ENCODE results near the gene NEDD4L. TPM values are rescaled to one million over a fixed set of nuclear protein-coding genes. Genes with fewer than 3 reads are reported as not detected.

The NEDD4L gene
- total RNA-seq, 1 experiment from 2014 or later = 31.7 TPM

- no peak overlapping the region for H3K4me3 ChIP-seq
Measured at GRCh38 chr18:58177004-58177717, 133.1 kb downstream of the NEDD4L start.

GRCh38 chr18:58177896-58178470 is 134.0 kb downstream of the NEDD4L start:
- Histone ChIP-seq H3K27ac (no peak overlapping the region; the same call in 1 of the 2 replicates), H3K36me3 (no peaks in the 10 kb centered on the region), H3K4me1 (replicated peaks) (peaks cover 35% of the 10 kb centered on the region), H3K27me3 (replicated peaks) (no peaks in the 10 kb centered on the region), H3K4me3 (no peak overlapping the region), H3K9me3 (replicated peaks) (no peaks in the 10 kb centered on the region)
- DNase-seq (ENCODE audit: low read depth in 1 of 2, low spot score in 2 of 2) = peak in 1 of 2 experiments; percentile 23

More at GRCh38 chr18:58177004-58177717, 133.1 kb downstream of the NEDD4L start:
- Histone ChIP-seq H3K4me1 (replicated peaks) (peaks cover 35% of the 10 kb centered on the region), H3K27me3 (replicated peaks) (no peaks in the 10 kb centered on the region), H3K9me3 (replicated peaks) (no peaks in the 10 kb centered on the region), H3K36me3 (no peaks in the 10 kb centered on the region), H3K27ac (peak overlapping the region; percentile 29)
- DNase-seq (ENCODE audit: low read depth in 1 of 2, low spot score in 2 of 2) = peak; percentile 73 to 88

- Histone ChIP-seq H3K36me3 (no peaks in the 10 kb centered on the region), H3K9me3 (replicated peaks) (no peaks in the 10 kb centered on the region), H3K4me1 (replicated peaks) (peaks cover 35% of the 10 kb centered on the region), H3K27ac (peak overlapping the region; percentile 18; the same call in 1 of the 2 replicates), H3K4me3 (no peak overlapping the region), H3K27me3 (replicated peaks) (no peaks in the 10 kb centered on the region)
- DNase-seq (ENCODE audit: low read depth in 1 of 2, low spot score in 2 of 2) = no peak
Measured at GRCh38 chr18:58178511-58178910, 134.5 kb downstream of the NEDD4L start.

- peaks cover 43% of the 10 kb centered on the region for H3K4me1 ChIP-seq (replicated peaks)
- no peak for DNase-seq (ENCODE audit: low read depth in 1 of 2, low spot score in 2 of 2)
- H3K27me3 ChIP-seq (replicated peaks) = no peaks in the 10 kb centered on the region
- no peaks in the 10 kb centered on the region for H3K36me3 ChIP-seq
- no peak overlapping the region for H3K4me3 ChIP-seq
- H3K9me3 ChIP-seq (replicated peaks) = no peaks in the 10 kb centered on the region
- no peak overlapping the region for H3K27ac ChIP-seq
Measured at GRCh38 chr18:58180172-58180571, 136.1 kb downstream of the NEDD4L start.

- no peak overlapping the region for H3K27ac ChIP-seq
- DNase-seq (ENCODE audit: low read depth in 1 of 2, low spot score in 2 of 2) = peak in 1 of 2 experiments; percentile 51
- H3K4me1 ChIP-seq (replicated peaks) = peaks cover 45% of the 10 kb centered on the region
- H3K9me3 ChIP-seq (replicated peaks) = no peaks in the 10 kb centered on the region
- H3K36me3 ChIP-seq = no peaks in the 10 kb centered on the region
- H3K27me3 ChIP-seq (replicated peaks) = no peaks in the 10 kb centered on the region
- H3K4me3 ChIP-seq = no peak overlapping the region
Measured at GRCh38 chr18:58180738-58181353, 136.8 kb downstream of the NEDD4L start.

- no peak for DNase-seq (ENCODE audit: low read depth in 1 of 2, low spot score in 2 of 2)
- peaks cover 50% of the 10 kb centered on the region for H3K4me1 ChIP-seq (replicated peaks)
- no peaks in the 10 kb centered on the region for H3K9me3 ChIP-seq (replicated peaks)
- H3K27me3 ChIP-seq (replicated peaks) = no peaks in the 10 kb centered on the region
- no peaks in the 10 kb centered on the region for H3K36me3 ChIP-seq
- no peak overlapping the region for H3K4me3 ChIP-seq
- no peak overlapping the region for H3K27ac ChIP-seq
Measured at GRCh38 chr18:58181988-58182387, 138.0 kb downstream of the NEDD4L start.

- no peak for DNase-seq (ENCODE audit: low read depth in 1 of 2, low spot score in 2 of 2)
- Histone ChIP-seq H3K9me3 (replicated peaks) (no peaks in the 10 kb centered on the region), H3K27me3 (replicated peaks) (no peaks in the 10 kb centered on the region), H3K36me3 (no peaks in the 10 kb centered on the region), H3K4me1 (replicated peaks) (peaks cover 40% of the 10 kb centered on the region), H3K27ac (no peak overlapping the region), H3K4me3 (no peak overlapping the region)
Measured at GRCh38 chr18:58183226-58183625, 139.2 kb downstream of the NEDD4L start.

GRCh38 chr18:58186258-58186948 is 142.4 kb downstream of the NEDD4L start:
- Histone ChIP-seq H3K9me3 (replicated peaks) (no peaks in the 10 kb centered on the region), H3K4me1 (replicated peaks) (peaks cover 36% of the 10 kb centered on the region), H3K27ac (peak overlapping the region; percentile 12; the same call in 1 of the 2 replicates), H3K27me3 (replicated peaks) (no peaks in the 10 kb centered on the region), H3K4me3 (no peak overlapping the region), H3K36me3 (no peaks in the 10 kb centered on the region)
- DNase-seq (ENCODE audit: low read depth in 1 of 2, low spot score in 2 of 2) = peak in 1 of 2 experiments; percentile 26

- Histone ChIP-seq H3K36me3 (no peaks in the 10 kb centered on the region), H3K4me3 (no peak overlapping the region), H3K27ac (no peak overlapping the region), H3K4me1 (replicated peaks) (peaks cover 40% of the 10 kb centered on the region), H3K27me3 (replicated peaks) (no peaks in the 10 kb centered on the region), H3K9me3 (replicated peaks) (no peaks in the 10 kb centered on the region)
- no peak for DNase-seq (ENCODE audit: low read depth in 1 of 2, low spot score in 2 of 2)
Measured at GRCh38 chr18:58187674-58188073, 143.6 kb downstream of the NEDD4L start.

GRCh38 chr18:58188996-58189395 is 145.0 kb downstream of the NEDD4L start:
- Histone ChIP-seq H3K27me3 (replicated peaks) (no peaks in the 10 kb centered on the region), H3K4me3 (no peak overlapping the region), H3K9me3 (replicated peaks) (no peaks in the 10 kb centered on the region), H3K27ac (no peak overlapping the region), H3K4me1 (replicated peaks) (peaks cover 40% of the 10 kb centered on the region), H3K36me3 (no peaks in the 10 kb centered on the region)
- no peak for DNase-seq (ENCODE audit: low read depth in 1 of 2, low spot score in 2 of 2)

- no peaks in the 10 kb centered on the region for H3K36me3 ChIP-seq
- no peak overlapping the region for H3K4me3 ChIP-seq
- peak overlapping the region; percentile 30; the same call in 1 of the 2 replicates for H3K27ac ChIP-seq
- DNase-seq (ENCODE audit: low read depth in 1 of 2, low spot score in 2 of 2) = peak in 1 of 2 experiments; percentile 27
- no peaks in the 10 kb centered on the region for H3K9me3 ChIP-seq (replicated peaks)
- H3K4me1 ChIP-seq (replicated peaks) = peaks cover 41% of the 10 kb centered on the region
- H3K27me3 ChIP-seq (replicated peaks) = no peaks in the 10 kb centered on the region
Measured at GRCh38 chr18:58190842-58191530, 147.0 kb downstream of the NEDD4L start.

GRCh38 chr18:58191626-58192025 is 147.6 kb downstream of the NEDD4L start:
- no peaks in the 10 kb centered on the region for H3K27me3 ChIP-seq (replicated peaks)
- H3K4me1 ChIP-seq (replicated peaks) = peaks cover 41% of the 10 kb centered on the region
- no peak for DNase-seq (ENCODE audit: low read depth in 1 of 2, low spot score in 2 of 2)
- H3K9me3 ChIP-seq (replicated peaks) = no peaks in the 10 kb centered on the region
- peak overlapping the region; percentile 30; the same call in 1 of the 2 replicates for H3K27ac ChIP-seq
- H3K4me3 ChIP-seq = no peak overlapping the region
- no peaks in the 10 kb centered on the region for H3K36me3 ChIP-seq

GRCh38 chr18:58192519-58192918 is 148.5 kb downstream of the NEDD4L start:
- Histone ChIP-seq H3K36me3 (no peaks in the 10 kb centered on the region), H3K4me1 (replicated peaks) (peaks cover 39% of the 10 kb centered on the region), H3K27ac (no peak overlapping the region), H3K4me3 (no peak overlapping the region), H3K9me3 (replicated peaks) (no peaks in the 10 kb centered on the region), H3K27me3 (replicated peaks) (no peaks in the 10 kb centered on the region)
- no peak for DNase-seq (ENCODE audit: low read depth in 1 of 2, low spot score in 2 of 2)

Measured in SJSA1 (cell line).